Omental fat pad (tissue), 4 donors: ENCODE data around the gene OSTM1. TPM values are rescaled to one million over a fixed set of nuclear protein-coding genes. Genes with fewer than 3 reads are reported as not detected.

Source experiments
- ATAC-seq: fragments of 150-250 bp; one replicate; pipeline ENCODE4 v1.9.1; 2016; ENCODE audit warnings: mild to moderate bottlenecking, moderate library complexity; ENCODE audit not compliant: low FRiP score
- DNase-seq: peaks from one replicate; pipeline ENCODE4 v3.0.0-alpha.2; 2019; ENCODE audit warnings: low spot score
- total RNA-seq, 4 donors: library from RNA; depleted of rRNA; stranded (reverse); fragments of >200 nt; gene quantifications; one replicate each; pipeline ENCODE4 v1.1.0, GENCODE V29; 2016
- TF ChIP-seq, protein P1 (sequence below), 3 donors: fragments of 450-650 bp; IDR thresholded peaks; one replicate each; pipeline ENCODE4 v1.5.1; 2016 to 2017; ENCODE audit warnings: antibody characterized with exemption in 3 of 3, mild to moderate bottlenecking in 3 of 3, moderate library complexity in 2 of 3

The OSTM1 gene
- total RNA-seq, 4 donors from 2014 or later: 38.5 to 53.4 (median 43.1) TPM

DNA sequence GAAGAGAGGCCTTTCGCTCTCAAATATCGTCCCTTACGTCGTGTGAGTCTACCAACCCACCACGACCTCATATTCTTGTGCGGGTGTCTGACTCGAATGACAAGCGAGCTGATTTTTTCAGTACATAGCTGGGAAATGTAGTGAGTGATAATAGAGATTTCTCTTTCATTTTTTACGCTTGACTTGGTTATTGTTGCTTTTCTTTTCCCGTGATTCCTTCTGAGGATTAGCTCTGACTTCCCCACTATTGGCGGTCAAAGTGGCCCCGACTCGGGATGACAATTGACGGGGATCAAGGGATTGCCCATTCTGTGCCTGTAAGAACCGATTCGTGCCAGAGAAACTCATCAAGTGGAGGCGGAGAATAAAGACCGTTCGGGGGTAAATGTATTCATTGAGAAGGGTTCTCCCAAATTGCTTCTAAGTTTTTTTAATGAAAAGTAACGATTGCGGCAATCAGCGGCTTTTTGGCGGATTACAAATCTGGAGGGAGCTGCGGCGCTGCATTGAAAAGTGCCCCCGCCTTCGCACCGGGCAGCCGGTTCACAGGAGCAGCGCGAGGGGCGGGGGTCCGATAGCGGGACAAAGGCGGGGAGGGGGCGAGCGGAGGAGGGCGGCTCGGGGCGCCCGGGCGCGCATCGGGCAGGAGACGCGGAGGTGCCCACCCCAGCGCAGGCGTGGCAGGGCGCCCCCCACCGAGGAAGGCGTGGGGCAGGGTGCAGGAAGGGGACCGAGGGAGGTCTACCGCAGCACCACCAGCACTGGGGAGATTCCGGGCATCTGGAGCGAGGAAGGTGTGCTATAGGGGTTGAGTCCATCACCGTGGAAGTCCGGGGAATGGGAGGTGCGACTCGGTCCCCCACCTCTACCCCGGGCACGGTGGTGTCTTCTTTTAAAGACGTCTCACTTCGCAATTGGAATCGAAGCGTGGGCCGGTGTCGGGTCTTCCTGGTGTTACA lies 44.5 kb upstream of the OSTM1 start:
- DNase-seq (no peak), ATAC-seq (no peak)
- TF ChIP-seq, protein P1, sequence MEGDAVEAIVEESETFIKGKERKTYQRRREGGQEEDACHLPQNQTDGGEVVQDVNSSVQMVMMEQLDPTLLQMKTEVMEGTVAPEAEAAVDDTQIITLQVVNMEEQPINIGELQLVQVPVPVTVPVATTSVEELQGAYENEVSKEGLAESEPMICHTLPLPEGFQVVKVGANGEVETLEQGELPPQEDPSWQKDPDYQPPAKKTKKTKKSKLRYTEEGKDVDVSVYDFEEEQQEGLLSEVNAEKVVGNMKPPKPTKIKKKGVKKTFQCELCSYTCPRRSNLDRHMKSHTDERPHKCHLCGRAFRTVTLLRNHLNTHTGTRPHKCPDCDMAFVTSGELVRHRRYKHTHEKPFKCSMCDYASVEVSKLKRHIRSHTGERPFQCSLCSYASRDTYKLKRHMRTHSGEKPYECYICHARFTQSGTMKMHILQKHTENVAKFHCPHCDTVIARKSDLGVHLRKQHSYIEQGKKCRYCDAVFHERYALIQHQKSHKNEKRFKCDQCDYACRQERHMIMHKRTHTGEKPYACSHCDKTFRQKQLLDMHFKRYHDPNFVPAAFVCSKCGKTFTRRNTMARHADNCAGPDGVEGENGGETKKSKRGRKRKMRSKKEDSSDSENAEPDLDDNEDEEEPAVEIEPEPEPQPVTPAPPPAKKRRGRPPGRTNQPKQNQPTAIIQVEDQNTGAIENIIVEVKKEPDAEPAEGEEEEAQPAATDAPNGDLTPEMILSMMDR (IDR thresholded peaks at IDR 0.05): no peak

DNA sequence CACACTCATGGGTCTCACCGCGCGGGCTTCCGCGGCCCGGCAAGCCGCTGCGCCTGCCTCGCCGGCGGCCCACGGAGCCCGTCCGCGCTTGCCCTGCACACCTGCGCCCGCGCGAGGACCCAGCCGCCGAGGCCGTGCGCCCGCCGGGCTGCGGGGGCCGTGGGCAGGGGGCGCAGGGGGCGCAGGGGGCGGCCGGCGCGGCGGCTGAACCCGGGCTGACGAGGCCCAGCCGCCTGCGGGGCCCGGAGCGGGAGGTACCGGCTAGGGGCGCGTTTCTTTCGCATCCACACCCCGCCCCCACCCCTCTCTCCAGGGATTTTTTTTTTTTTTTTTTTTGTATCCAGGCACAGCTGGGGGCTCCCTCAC lies 43.8 kb upstream of the OSTM1 start:
- ATAC-seq (no peak), DNase-seq (no peak)
- TF ChIP-seq, protein P1 (IDR thresholded peaks at IDR 0.05): no peak

DNA sequence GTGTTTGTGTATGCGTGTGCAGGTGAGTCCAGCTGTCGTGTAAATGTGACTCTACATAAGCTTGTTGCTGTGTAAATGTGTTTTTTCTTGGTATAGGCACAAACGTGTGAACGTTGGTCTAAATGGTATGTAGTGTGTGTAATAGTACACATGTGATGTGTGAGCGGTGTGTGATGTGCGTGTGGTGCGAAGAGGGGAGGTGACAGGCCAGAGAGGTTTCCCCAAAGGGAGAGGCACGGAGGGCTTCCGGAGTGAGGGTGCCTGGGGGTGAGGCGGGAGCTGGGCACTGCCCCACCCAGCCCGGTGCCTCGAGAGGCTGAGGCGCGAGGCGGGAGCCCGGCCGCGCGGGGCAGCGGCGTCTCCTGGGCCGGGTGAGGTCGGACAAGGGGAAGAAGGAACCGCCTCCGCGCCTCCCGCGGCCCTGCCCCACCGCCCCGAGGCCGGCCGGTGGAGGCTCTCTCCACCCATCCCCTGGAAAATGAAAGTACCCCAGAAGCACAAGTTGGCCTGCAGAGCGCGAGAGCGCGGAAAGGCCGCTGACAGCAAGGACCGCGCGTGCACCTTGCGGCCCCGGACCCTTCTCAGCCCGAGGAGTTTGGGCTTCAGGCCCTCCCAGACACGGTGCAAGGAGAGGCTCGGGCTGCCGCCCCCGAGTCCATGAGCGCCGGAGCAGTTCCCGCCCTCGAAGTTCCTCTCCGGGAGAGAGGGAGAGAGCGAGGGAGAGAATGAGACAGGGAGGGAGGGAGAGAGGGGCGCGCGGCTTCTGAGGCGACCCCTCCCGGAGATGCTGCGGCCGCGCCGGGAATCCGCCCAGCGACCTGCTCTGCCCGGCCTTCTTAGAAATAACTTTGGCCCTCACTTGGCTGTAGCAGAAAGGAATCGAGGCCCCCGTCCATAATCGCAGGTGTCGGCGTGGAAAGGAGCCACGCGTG lies 43.2 kb upstream of the OSTM1 start:
- no peak for DNase-seq
- TF ChIP-seq, protein P1 (IDR thresholded peaks at IDR 0.05): no peak
- peak; percentile 60 for ATAC-seq

DNA sequence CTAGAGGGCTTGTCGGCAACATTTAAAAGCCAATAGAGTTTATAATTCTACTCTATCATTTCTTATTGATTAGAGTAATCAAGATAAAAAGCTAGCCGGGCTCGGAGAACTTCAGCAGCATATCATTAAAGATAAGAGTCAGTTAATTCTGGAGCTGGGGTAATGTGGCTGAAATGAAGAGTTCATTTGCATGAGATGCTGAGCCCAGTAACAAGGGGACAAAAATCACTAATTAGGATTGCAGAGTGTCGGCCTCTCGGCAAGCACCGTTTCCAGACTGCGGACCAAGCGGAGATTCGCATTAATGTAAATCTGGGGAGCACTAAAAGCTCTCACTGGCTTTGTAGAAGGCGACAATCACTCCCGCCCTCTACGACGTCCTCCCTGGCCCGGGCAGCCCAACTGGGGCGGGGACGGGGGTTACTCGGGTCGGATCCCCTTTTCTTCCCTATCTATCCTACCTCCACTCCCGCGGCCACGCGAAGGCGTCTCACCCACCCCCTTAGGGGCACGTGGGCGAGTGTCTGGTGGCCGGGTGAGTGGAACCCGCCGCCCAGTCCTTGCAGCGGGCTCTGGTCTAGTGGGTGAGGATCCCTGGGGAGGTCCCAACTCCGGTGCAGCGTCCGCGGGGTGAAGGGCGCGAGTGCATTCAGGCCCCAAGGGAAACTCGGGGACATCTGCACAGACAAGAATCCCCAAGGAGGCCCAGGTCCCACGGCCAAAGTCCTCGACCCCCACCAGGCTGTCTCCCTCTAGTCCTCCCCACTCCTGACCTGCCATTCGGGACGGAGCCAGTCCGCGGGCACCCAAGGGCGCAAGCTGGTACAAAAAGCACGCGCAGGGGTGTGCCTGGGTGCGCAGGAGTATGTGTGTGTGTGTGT lies 42.2 kb upstream of the OSTM1 start:
- TF ChIP-seq, protein P1 (IDR thresholded peaks at IDR 0.05): no peak
- DNase-seq: no peak
- ATAC-seq: no peak

DNA sequence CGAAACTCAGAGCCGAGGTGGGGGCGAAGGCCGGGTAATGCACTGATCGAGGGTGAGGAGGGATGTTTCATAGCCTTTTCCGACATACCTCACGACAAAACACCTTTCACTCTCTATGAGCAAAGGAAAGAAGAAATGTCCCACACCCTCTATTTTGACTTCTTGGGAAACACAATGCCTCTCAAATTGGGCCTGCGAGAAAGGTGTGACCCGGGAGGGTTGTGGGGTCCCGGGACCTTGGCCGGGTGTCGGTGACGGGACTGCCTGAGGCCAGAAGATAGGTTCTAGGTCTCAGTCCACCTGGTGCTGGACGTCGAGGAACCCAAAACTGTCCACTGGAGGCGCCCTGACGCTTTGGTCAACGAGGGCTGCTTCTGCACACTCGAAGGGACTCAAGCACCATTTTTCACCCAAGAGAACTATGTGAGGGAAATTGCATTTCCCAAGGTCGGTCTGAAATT lies 41.1 kb upstream of the OSTM1 start:
- TF ChIP-seq, protein P1 (IDR thresholded peaks at IDR 0.05): no peak
- no peak for DNase-seq
- no peak for ATAC-seq
